GM15510 (cell line): Measurements from ENCODE around the gene MYL12A.

Source experiments
- POLR2A ChIP-seq: IDR thresholded peaks from 3 replicates; pipeline ENCODE4 v1.6.1; 2011; ENCODE audit warnings: borderline replicate concordance; ENCODE audit not compliant: insufficient read length; ENCODE audit errors: extremely low read depth

MYL12A gene

DNA sequence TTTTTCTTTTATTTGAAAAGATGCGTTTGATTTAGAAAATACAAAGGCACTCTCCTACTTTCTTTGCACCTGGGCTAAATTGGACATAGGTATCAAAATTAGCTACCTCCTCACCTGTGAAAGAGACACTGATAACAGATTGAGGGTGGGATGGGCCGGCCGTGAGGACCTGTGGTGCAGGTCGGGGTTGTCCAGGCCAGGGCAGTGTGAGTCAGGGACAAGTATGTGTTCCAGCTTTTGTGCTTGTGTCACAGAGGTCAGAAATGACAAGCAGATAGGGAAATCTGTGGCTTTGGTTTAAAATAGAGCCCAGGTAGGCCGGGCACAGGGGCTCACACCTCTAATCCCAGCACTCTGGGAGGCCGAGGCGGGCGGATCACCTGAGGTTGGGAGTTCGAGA, 36.9 kb downstream of the MYL12A start:
- no peak for TF ChIP-seq POLR2A

DNA sequence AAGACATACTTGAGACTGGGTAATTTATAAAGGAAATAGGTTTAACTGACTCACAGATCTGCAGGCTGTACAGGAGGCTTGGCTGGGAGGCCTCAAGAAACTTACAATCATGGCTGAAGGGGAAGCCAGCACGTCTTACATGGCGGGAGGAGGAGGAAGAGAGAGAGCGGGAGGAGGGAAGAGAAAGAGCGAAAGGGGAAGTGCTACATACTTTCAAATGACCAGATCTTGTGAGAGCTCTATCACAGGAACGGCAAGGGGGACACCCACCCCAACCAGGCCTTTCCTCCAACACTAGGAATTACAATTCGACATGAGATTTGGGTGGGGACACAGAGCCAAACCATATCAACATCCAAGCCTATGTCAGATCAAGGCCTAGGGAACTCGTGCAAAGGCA, 38.6 kb downstream of the MYL12A start:
- TF ChIP-seq POLR2A = no peak

DNA sequence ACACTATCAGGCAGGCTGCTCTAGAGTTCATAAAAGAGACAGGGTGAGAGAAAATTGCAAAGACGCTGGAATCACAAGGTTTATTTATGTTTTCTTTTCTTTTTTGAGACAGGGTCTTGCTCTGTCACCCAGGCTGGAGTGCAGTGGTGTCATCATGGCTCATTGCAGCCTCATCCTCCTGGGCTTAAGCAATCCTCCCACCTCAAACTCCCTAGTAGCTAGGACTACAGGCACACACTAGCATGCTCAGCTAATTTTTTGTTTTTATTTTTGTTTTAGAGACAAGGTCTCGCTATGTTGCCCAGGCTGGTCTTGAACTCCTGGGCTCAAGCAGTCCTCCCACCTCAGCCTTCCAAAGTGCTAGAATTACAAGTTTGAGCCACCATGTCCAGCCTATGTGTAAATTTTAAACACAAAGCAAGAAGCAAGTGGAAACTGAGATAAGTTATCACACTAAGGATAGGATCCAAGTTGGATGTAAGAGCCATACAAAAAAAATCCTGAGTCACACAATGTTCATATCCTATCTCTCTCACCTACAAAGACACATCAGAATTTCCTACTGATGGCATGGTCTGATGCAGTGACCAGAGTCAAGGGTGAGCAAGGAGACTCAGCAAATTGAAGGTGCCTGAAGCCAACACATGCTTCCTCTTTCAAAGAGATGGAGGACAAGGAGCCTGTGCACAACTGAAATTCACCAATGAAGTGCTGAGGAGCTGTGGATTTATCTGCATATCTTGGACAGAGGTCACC, 45.8 kb downstream of the MYL12A start:
- no peak for TF ChIP-seq POLR2A

DNA sequence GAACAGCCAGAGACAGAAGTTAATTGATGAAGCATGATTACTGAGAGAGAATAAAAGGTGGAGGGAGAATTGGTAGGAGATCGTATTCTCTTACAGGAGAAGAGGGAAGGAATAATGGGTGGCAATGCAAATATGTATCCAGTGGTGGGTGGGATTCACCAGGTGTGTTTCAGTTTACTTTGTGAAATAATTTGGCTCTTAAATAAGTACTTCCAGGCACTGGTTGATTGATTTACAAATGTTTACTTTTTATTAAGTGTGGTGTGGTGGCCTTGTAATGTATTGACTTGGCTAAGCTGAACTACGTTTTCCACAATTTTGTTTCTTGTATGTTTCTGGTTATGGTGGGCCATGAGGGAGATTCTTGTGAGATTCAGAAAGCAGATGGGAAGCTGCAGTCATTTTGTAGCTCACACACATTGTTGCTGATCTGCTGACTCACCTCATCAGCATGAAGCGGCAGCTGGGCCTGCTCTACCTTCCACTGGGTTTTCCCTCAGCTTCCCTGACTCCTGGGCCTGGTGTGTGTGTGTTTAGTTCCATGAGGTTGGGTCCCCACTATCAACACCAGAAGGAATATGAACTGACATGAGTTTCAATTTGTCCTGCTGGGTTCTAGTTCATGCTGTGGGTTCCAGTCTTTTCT, 47.0 kb downstream of the MYL12A start:
- TF ChIP-seq POLR2A = no peak

DNA sequence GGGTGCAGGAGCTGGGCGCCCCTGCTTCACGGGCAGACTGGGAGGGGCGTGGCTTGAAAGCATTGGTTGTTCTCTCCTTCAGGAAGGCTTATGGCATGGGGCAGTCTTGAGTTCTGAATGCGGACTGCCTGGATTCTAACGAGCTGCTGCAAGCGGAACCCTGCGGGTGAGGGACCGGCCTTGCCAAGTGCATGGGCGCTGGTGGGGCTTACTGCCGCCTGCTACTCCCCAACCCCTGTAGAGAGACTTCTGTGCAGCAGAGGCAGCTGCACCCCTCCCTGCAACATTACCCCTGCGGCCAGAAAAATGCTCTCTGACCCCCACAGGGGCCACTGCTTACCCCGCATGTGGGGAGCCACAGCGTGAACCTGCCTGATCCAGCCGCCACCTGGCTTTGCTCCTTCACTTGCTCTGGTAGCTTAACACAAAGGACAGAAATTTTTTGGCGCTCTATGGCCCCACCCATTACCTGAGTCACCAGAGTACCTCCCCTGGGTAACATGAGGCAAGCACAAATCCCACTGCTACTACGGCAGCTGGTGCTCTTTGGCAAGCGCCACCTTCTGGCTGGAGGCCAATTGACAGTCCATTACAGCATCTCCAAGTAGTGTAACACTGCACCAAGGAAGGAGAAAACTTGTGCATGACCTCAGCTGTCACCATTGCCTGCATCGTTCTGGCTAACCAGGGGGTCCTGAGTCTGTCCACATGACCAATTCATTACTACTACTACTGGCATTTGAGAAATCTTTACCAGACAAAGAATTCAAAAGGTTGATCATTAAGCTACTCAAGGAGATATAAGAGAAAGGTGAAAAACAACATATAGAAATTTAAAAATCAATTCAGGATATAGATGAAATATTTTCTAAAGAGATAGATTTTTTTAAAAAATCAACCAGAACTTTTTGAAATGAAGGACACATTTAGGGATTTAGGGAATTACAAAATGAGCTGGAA, 49.7 kb downstream of the MYL12A start:
- peak; percentile 56 for TF ChIP-seq POLR2A

DNA sequence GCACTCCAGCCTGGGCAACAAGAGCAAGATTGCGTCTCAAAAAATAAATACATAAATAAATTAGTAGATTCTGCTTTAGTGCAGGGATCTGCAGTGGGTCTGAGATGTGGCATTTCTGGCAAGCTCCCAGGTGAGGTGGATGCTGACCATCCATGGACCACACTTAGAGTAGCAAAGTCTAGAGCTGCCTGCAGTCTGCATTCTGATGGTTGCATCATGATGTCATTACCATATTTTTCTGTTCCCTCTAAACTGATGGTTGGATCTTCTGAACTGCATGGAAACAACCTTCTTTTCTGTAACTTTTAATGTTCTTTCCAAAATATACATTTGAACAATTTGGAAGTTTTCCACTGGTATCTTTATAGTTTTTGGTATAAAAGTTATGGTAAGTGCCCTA, 57.2 kb downstream of the MYL12A start:
- no peak for TF ChIP-seq POLR2A

DNA sequence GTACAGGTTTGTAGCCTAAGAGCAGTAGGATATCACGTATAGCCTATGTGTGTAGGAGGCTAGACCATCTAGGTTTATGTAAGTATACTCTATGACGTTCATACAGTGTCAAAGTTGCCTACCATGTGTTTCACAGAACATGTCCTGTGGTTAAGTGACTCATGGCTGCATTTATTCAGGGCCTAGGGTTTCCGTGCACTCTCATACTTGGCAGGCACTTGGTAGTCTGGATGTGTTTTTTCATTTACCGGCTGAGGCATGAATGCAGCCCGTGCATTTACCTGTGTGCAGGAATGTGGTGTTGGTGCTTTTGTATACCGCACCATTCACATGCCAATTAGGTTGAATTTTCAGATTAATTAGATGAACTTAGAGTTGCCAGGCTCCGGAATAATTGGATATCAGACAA, 57.8 kb downstream of the MYL12A start:
- TF ChIP-seq POLR2A = no peak
